ENCODE measurements around the gene CC2D2A.
A peak's percentile ranks its signal among the peaks of the same experiment; 100 is the strongest.

CC2D2A gene

DNA sequence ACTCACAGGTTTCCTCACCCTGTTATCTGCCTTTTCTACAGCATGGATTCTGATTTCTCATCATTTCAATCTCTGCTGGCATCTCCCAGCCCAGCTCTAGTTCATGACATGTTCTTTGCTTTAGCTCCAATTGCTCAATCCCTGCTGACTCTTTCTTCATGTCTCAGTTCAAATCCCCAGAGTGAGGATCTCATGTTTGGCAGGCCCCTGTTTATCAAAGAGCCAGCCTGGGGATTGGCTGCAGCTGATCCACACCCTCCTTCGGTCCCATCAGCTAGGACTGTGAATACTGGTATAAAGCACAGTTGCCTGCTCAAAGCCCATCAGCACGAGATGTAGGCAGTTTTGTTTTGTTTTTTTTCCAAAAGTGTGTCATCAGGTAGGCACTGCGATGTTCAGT lies 14.4 kb upstream of the CC2D2A start (continued):
- TF ChIP-seq, protein P1, sequence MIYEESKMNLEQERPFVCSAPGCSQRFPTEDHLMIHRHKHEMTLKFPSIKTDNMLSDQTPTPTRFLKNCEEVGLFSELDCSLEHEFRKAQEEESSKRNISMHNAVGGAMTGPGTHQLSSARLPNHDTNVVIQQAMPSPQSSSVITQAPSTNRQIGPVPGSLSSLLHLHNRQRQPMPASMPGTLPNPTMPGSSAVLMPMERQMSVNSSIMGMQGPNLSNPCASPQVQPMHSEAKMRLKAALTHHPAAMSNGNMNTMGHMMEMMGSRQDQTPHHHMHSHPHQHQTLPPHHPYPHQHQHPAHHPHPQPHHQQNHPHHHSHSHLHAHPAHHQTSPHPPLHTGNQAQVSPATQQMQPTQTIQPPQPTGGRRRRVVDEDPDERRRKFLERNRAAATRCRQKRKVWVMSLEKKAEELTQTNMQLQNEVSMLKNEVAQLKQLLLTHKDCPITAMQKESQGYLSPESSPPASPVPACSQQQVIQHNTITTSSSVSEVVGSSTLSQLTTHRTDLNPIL (CRISPR knock-in tag; IDR thresholded peaks at IDR 0.05; ENCODE audit: low read depth), result no peak
- TF ChIP-seq ESRRG (CRISPR knock-in tag; IDR thresholded peaks at IDR 0.05) (no peak), ZFP30 (CRISPR knock-in tag; IDR thresholded peaks at IDR 0.05) (no peak), ZNF8 (CRISPR knock-in tag; IDR thresholded peaks at IDR 0.05) (no peak), GLIS3 (CRISPR knock-in tag; IDR thresholded peaks at IDR 0.05) (no peak), BACH2 (CRISPR knock-in tag; IDR thresholded peaks at IDR 0.05; ENCODE audit: borderline replicate concordance) (no peak), RARB (CRISPR knock-in tag; IDR thresholded peaks at IDR 0.05) (no peak), OSR1 (CRISPR knock-in tag; IDR thresholded peaks at IDR 0.05) (no peak), TOX (CRISPR knock-in tag; IDR thresholded peaks at IDR 0.05; ENCODE audit: borderline replicate concordance) (no peak), TCF4 (CRISPR knock-in tag; IDR thresholded peaks at IDR 0.05; ENCODE audit: borderline replicate concordance) (no peak)

DNA sequence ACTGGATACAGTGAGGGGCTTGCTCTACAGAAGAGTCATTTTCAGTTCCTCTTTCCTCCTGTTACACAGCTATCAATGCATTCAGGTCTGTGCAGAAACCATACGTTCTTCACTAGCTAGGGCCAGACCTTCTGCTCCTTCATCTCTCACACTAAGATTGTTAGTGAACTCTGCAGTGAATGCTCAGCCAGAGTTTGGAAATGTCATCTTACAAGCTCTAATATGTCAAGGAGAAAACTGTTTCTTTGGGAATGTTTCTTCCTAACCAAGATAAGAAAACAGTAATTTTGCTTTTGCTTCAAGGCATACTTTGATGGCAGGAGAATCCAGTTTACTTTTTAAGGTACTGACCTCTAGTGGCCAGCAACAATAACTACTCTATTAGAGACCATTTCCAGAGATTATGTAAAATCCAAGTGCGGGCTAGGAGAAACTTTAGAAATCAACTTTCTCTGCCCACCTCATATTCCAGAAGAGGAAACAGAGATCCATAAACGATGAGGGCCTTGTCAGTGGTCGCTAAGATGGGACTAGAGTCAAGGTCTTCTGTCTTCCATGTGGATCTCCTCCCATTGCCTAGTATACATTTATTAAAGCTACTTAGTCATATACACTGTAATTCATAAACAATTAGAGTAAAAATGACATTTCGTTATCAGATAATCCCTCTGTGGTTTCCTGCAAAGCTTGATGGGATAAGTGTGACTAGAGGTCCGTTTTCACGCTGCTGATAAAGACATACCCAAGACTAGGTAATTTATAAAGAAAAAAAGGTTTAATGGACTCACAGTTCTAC lies 12.1 kb upstream of the CC2D2A start:
- TF ChIP-seq ARNTL (CRISPR knock-in tag; IDR thresholded peaks at IDR 0.05; ENCODE audit: borderline replicate concordance, low read depth) (no peak), TSHZ2 (CRISPR knock-in tag; IDR thresholded peaks at IDR 0.05) (no peak), BACH2 (CRISPR knock-in tag; IDR thresholded peaks at IDR 0.05; ENCODE audit: borderline replicate concordance) (no peak), ESRRG (CRISPR knock-in tag; IDR thresholded peaks at IDR 0.05) (no peak)
- TF ChIP-seq, protein P1 (CRISPR knock-in tag; IDR thresholded peaks at IDR 0.05; ENCODE audit: low read depth), result no peak
- peak; percentile 94 for ATAC-seq

GRCh38 chr4:15458616-15459015 lies 11.1 kb upstream of the CC2D2A start:
- no peak for ATAC-seq
- TF ChIP-seq TOX (CRISPR knock-in tag; IDR thresholded peaks at IDR 0.05; ENCODE audit: borderline replicate concordance), result no peak
- TF ChIP-seq TCF4 (CRISPR knock-in tag; IDR thresholded peaks at IDR 0.05; ENCODE audit: borderline replicate concordance), result no peak
- TF ChIP-seq ESRRG (CRISPR knock-in tag; IDR thresholded peaks at IDR 0.05), result no peak
- no peak for TF ChIP-seq TSHZ2 (CRISPR knock-in tag; IDR thresholded peaks at IDR 0.05)
- TF ChIP-seq, protein P1 (CRISPR knock-in tag; IDR thresholded peaks at IDR 0.05; ENCODE audit: low read depth), result no peak
- TF ChIP-seq OSR1 (CRISPR knock-in tag; IDR thresholded peaks at IDR 0.05), result no peak
- TF ChIP-seq, protein P2, sequence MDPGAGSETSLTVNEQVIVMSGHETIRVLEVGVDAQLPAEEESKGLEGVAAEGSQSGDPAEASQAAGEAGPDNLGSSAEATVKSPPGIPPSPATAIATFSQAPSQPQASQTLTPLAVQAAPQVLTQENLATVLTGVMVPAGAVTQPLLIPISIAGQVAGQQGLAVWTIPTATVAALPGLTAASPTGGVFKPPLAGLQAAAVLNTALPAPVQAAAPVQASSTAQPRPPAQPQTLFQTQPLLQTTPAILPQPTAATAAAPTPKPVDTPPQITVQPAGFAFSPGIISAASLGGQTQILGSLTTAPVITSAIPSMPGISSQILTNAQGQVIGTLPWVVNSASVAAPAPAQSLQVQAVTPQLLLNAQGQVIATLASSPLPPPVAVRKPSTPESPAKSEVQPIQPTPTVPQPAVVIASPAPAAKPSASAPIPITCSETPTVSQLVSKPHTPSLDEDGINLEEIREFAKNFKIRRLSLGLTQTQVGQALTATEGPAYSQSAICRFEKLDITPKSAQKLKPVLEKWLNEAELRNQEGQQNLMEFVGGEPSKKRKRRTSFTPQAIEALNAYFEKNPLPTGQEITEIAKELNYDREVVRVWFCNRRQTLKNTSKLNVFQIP (CRISPR knock-in tag; IDR thresholded peaks at IDR 0.05; ENCODE audit: borderline replicate concordance, low read depth), result no peak
- no peak for TF ChIP-seq PPARA (CRISPR knock-in tag; IDR thresholded peaks at IDR 0.05; ENCODE audit: borderline replicate concordance)
- TF ChIP-seq, protein P3, sequence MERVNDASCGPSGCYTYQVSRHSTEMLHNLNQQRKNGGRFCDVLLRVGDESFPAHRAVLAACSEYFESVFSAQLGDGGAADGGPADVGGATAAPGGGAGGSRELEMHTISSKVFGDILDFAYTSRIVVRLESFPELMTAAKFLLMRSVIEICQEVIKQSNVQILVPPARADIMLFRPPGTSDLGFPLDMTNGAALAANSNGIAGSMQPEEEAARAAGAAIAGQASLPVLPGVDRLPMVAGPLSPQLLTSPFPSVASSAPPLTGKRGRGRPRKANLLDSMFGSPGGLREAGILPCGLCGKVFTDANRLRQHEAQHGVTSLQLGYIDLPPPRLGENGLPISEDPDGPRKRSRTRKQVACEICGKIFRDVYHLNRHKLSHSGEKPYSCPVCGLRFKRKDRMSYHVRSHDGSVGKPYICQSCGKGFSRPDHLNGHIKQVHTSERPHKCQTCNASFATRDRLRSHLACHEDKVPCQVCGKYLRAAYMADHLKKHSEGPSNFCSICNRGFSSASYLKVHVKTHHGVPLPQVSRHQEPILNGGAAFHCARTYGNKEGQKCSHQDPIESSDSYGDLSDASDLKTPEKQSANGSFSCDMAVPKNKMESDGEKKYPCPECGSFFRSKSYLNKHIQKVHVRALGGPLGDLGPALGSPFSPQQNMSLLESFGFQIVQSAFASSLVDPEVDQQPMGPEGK (CRISPR knock-in tag; IDR thresholded peaks at IDR 0.05; ENCODE audit: borderline replicate concordance), result no peak
- no peak for TF ChIP-seq ZC3H10 (CRISPR knock-in tag; IDR thresholded peaks at IDR 0.05)
- TF ChIP-seq CSDC2 (CRISPR knock-in tag; IDR thresholded peaks at IDR 0.05), result no peak
- TF ChIP-seq ISL1 (CRISPR knock-in tag; IDR thresholded peaks at IDR 0.05), result no peak
- TF ChIP-seq ARNTL (CRISPR knock-in tag; IDR thresholded peaks at IDR 0.05; ENCODE audit: borderline replicate concordance, low read depth), result no peak

Measured in SK-N-SH treated with all-trans-retinoic acid at 6 μM for 48 hours (cell line).